ENCODE measurements around the gene KCNK5.

The KCNK5 gene

DNA sequence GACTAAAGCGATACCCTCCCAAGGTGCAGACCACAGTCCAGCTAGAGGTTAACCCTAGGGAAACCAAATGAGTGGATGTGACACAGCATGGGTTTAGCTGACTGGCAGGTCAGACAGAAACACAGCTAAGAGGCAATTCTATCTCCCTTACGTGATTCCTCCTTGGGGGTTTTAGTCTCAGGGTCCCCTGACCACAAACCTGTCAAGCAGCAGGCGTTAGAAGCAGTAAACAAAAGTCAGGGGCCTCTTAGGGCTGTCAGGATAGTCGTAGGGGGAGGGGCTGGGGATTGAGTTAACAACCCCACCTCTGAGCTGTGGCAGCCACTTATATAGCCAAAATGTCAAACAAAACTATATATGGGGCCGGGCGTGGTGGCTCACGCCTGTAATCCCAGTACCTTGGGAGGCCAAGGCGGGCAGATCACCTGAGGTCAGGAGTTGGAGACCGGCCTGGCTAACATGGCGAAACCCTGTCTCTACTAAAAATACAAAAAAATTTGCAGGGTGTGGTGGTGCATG is 13.6 kb downstream of the KCNK5 start:
- DNase-seq: no peak

DNA sequence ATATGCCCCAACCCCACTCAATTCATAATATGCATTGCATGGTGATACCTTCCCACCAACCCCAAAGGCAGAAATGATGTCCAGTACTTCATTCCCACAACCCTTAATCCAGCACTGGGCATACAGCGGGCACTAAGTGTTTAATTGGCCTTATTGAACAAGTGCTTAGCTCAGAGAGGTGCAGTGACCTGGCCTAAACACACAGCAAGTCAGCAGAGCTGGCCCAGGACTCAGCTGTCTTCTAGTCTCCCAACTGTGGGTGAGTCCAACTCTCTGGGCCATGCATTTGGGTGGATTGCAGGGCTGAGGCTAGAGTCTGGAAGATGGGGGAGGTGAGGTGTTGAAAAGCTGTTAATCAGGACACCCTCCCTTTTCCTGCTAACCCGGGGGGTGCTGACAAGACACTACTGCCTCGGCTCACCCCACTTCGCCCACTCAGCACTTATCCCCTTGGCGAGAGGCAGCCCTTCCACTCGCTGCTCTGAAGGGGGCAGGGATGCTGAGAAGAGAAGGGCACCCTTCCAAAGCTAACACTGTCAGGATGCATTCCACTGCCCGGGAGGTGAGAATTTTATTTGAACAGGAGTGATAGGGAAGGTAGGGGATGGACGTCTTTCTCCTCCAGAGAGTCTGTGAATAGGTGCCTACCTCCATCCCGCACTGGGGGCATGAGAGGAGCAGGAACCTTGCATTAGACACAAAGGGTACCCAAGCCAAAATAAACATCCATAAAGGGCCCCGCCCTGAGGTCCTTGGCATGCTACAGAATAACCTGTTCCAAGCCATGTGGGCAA is 14.2 kb downstream of the KCNK5 start:
- DNase-seq: no peak

DNA sequence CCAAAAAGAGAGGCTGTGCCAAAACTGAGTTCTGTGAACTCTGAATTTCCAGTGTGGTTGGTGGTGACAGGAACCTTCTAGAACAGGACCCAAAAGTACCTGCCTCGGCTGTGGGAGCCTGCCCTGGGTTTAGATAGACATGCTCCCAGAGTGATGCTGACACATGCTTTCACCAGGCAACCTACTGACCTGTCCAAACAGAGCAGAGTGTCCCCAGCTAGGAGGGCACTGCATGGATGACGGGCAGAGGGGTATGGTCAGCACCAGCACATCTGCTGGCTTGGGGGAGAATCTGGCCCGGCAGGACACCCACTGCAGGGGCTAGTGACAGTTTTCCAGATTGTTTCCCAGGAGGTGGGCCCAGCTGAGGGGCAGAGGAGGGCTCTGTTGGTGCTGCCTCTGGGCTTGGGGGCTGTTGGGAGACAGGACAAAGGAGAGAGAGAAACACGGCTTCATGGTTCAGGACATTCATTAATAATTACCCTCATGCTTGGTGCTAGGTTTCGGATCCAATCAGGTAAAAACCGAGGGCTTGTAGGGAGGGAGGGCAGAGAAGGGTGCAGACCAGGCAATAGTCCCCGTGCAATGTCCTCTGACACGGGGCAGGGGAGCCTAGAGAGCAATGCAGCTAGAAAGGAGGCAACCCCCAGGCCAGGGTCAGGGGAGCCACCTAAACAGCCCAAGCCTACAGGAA is 15.0 kb downstream of the KCNK5 start:
- DNase-seq: no peak

DNA sequence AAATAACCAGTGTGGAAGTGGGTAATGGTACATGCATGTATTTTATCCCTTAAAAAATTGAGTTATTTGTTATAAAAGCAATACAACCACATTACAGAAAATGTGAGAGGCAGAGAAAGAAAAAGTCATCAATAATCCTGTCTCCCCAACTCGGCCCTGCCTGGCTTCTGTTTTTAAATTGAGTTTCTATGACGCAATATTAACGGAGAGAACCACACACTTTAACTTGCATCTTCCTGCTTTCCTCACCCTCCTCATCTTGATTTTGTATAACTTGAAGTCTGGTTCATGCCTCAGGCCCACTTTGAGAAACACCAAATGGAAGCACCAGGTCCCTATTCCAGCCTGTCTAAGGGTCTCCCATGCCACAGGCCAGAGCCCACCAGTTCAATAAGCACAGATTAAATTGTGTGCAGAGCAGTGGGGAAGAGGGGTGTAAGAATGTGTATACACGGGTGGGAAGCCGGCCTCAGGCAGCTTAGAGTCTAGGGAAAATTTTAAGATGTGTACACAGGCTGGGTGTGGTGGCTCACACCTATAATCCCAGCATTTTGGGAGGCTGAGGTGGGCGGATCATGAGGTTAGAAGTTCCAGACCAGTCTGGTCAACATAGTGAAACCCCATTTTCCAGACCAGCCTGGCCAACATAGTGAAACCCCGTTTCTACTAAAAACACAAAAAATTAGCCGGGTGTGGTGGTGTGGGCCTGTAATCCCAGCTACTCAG is 15.9 kb downstream of the KCNK5 start:
- DNase-seq: no peak

DNA sequence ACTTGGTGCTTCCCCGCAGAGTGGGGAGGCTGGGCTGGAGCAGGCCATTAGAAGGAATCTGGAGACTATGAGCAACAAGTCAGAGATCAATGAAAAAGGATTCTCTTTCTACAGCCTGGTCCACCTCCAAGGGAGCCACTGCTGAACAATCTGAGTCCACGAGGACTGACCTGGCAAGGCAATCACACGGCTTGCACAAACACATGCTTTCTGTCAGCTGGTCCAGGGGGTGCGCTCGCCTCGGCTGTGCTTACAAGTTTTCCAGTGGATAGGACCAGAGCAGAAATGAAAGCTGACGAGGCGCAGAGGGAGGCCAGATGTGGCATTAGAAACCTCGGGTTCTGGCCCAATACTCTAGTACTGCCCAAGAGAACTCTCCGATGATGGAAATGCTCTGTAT is 18.1 kb downstream of the KCNK5 start:
- DNase-seq: no peak

DNA sequence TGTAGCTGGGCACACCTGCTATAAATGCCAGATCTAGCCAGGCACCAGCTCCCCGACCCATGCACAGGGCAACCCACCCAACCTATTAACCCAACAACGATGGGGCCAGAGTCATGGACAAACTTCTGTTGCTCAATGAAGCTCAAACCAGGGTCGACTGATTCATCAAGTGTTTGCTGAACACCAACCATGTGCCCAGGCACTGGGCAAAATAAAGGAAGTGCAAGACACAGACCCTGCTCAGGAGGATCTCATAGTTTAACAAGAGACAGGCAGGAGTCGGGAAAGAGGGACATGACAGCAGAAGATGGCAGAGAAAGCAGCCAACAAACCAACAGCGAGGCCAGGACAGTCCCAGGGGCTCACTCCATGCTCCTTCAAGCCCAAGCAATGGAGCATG is 18.8 kb downstream of the KCNK5 start:
- DNase-seq: no peak

DNA sequence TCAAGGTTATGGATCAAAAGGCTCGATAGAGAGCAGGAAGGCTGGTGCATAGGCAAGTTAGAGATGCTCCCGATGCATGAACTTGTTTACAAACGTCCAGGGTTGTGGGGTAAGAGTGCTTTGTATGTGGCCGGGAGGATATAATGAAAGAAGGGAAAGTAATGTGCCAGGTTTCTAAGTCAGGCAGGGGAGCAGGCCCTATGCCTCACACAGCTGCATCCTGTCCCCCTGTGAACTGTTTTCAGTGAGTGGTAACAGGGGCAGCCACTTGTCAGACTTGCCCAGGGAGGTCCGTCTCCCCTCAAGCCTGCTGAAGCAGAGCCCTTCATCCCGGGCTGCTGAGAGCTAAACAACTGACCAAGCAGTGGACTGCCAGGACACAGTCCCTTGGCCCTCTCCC is 19.4 kb downstream of the KCNK5 start:
- no peak for DNase-seq

DNA sequence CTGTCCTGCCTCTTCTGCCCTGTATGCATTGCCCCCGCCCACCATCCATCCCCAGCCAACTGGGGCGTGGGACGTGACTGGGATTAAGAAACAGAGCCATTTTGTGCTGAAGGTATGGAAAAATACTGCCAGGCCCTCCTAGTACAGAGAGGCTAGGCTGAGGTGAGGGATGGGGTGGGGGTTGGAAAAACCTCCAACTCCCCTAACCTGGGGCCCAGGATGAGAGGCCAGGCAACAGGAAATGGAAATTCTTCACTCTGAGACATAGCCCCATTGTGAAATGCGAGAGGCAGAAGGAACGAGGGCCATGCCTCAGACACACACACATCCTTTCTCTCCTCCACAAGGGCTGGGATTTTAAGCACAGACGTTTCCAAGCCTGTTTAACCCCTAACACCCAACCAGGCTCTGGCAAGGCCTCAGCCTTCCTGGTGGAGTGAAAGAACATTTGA is 19.9 kb downstream of the KCNK5 start:
- DNase-seq: no peak

DNA sequence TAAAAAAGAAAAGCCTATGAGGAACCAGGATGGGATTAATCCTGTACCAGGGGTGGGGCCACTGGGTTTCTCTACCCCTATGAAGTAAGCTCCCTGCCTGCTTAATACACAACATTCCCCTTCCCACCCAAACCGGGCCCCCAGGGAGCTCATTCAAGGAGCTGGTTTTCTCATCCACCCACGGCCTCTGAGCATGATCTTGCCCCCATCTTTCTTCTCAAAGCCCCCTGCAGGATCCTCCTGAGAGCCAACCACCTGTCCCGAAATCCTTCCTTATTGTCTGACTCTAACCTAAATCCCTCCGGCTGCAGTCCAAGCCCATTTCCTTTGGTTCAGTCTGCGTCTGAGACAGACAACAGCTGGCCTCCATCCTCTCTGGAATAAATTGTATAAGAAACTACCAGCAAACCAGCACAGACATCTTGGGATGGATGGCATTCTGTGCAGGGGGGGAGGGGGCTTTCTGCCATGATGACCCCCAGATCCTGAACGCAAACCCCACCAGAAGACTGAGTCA is 21.0 kb downstream of the KCNK5 start:
- no peak for DNase-seq

DNA sequence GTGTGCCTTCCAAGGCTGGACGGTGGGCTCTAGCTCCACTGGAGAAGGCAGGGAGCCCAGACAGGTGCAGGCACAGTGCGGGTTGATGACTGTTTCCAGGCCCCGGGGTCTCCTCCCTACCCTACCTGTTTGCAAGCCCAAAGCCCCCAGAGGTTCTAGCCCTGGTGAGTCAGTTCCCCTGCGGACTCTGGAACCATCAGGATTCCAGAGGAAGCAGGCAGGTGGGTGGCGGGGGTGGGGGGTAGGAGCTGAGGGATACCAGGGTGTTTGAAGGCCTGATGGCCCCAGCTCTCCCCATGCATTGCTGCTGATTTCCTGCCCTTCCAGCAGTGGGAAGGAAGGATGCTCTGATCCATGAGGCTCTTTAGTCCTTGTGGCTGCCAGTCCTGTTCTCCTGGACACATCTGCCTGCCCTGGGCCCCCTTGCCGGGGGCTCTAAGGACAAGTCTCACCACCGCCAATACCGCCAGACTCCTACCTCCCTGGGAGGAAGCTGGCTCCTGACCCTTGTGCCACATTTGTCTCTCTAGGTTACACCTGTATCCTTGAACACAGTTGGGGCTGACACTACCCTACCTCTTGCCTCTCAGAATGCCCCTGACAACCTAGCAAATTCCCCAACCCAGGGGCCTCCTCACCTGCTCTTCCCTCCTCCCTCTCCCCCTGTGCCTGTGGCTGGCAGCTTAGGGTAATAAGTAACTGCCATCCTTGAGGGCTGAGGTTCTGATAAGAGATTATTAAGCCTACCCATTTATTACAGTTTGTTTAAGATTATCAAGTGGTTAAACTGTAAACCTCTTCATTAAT is 21.7 kb downstream of the KCNK5 start:
- DNase-seq: no peak

DNA sequence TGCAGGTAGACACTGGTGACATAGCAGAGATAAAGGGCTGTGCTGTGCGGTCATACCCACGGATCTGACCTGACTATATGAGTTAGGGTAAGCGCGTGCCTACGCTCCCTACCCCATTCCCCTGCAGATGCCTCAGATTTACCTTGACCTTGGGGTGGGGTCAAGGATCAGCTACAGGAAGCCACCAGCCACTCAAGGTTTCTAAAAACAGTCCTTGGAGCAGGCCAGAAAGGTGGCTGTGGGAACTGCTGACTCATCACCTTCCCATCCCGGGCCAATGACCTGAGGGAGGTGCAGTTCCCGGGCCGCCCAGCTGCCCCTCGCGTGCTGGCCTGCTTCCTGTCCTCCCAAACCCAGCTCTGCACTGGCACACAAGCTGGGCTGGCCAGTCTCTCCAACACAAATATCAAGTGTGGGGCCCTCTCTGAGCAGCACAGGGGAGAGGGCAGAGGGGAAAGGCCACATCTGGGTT is 23.0 kb downstream of the KCNK5 start:
- DNase-seq: no peak

DNA sequence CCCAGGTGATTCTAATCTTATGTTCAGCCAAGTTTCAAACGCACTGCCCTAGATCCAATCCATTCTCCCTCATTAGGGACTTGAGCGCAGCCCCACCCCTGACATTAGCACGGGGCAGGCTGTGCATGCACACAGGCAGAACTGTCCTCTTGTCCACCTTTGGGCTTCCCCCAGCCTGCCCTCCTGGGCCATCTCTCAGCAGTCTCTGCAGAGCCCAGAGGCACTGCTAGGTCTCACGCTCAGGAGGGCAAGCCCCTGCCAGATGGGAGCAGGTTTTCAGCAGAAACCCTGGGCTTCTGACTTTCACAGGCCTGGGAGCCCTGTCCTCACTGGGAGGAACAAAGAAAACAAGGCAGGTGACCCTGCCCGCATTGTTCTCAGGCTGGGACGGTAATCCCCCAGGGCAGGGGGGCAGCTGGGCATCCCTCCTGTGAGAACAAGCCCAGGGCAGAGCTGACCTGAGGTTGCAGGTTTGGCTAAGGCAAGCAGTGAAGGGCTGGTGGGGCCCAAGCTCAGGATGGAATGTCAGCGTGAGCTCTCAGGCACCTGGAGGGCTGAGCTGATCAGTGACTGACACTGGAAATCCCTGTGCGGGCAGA is 24.5 kb downstream of the KCNK5 start:
- no peak for DNase-seq

DNA sequence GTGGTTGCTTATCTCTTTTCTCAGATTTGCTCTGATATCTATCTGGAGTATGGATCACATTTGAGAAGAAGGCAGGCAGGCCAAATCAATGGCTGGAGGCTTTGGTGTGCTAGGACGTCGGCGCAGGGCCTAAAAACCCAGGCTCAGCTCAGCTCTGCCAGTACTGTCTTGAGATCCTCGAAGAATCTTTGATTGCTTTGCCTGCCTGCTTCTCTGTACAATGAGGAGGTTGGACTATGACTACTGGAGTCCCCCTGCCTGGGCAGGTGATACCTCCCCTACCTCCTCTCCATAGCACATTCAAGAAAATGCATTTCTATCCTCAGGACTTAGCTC is 25.1 kb downstream of the KCNK5 start:
- DNase-seq: no peak

DNA sequence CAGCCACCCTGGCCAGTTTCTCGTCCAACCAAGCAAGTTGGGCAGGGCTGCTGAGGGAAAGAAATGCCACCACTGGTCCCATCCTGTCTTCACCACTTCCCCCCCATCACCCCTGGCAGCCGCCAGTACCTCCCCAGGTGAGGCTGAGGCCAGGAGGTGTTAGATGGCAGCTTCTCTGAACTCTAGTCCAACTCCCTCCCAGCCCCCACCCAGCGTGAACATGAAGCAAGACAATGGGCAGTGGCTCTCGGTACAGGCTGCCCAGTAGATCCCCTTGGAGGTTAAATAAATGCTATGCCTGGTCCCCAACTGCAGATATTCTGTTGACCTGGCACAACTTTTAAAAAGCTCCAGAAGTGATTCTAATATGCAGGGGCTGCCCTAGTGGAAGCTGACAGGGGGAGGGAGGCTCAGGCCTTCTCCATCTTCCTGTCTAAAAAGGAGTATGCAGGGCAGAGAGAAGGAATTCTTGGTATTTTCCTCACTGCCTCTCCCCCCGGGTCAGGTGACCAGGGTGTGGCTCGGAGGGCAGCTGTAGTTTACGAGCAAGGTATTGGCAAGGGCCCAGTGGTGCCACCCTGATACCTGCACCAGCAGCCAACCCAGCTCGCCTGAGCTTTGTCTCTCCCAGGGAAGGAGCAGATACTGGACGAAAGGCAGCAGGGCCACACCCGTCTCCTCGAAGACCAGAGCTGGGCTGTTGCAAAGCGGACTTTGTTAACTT is 25.7 kb downstream of the KCNK5 start:
- no peak for DNase-seq

DNA sequence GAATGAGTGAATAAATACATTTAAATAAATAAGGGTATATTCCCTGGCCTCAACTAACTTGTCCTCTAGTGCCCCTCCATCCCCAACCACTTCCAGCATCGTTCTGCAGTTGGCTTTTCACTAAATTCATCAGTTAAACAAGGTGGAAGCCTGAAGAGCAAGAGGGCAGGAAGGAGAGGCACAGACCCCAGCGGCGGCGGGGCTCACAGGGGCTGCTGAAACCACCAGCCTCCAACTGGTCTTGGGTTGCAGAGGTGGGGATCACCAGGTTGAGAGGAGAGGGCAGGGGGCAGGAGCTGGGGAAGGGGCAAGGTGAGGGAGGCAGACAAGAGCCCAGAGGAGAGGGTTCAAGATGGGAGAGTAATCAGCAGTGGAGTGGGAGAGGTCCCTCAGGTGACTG is 27.1 kb downstream of the KCNK5 start:
- DNase-seq: no peak

DNA sequence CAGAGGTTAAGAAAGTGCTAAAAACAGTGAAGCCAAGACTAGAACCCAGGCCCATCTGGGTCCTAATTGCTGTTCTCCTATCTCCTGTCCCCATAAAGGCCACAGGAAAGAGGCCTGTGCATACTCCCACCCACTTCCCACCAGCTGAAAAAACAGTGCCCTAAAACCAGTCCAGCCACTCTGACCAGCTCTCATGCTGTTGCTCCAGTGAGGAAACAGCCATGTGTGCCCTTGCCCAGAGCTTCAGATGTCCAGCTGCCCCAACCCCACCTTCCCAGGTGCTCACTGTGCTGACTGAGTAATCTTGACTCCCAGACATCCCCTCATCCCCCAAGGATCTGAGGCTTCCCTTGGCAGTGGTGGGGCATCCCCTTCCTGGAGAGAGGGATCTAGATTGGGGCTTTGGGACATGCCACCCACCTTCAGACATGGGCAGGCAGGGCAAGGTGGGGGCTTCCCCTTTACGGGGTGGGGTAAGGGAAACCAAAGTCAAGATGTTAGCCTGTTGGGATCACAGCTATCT is 28.7 kb downstream of the KCNK5 start:
- no peak for DNase-seq

DNA sequence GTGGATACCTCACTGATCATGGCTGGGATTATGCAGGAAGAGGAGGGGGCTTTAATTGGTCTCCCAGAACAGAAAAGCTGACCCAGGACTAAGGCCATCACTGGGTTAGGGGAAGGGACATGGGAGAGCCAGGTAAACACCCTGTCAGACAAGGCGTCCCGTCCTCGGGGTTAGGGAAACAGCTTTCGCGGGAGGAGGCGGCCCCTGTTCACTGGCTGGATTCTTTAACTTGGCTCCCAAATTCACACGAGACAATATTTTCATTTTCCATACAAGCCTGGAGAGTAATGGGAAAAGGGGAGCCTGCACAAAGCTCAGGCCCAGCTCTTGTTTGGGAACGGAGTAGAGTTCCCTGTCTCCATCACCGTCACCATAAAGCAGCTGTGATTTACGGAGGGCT is 29.3 kb downstream of the KCNK5 start:
- no peak for DNase-seq

DNA sequence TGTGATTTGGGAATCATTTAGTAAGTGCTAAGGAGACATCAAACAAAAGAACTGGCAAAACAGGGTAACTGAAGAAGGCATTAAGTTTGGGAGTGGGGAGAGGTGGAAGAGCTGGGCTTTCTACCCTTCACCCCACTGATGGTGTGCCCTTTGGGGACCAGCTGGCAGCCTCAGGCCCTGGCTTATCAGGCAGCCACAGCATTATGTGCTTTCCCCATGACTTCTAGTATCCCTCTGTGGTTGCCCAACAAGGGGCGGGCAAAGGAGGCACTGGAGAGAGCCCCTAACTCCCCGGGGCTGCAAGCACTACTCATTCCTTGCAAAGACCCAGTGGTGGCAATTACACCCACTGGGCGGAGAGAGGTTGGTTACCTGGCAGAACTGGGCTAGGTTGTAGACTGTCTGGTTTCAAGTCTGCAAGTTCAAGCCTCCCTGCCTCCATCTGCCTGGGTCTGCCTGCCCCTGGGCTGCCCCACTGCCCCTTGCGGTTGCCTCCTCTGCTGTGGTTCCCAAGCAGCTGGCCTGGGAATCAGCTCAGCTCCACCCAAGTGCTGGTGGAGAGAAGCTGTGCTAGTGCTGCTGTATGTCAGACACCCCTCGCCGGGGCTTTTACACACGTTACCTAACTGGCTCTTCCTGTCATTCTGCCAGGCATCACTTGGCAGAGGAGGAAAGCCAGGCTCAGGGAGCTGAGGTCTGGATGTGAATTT is 29.9 kb downstream of the KCNK5 start:
- no peak for DNase-seq

DNA sequence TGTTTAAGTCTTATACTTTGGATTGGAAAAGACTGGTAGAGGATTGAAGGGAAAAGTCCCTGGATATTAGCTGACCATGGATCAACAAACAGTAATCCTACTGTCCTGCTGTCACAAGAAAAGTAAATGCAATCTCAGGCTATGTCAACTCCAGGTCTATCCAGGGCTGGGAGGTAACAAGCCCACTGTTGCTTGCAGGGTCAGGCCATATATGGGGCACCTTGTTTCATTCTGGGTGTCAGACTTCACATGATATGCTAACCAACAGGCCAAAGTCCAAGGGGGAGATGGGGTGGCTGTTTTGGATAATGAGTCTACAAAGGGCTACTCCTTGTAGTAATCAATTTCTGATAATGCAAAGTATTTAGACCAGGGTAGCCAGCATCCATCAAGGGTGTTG is 30.7 kb downstream of the KCNK5 start:
- no peak for DNase-seq

DNA sequence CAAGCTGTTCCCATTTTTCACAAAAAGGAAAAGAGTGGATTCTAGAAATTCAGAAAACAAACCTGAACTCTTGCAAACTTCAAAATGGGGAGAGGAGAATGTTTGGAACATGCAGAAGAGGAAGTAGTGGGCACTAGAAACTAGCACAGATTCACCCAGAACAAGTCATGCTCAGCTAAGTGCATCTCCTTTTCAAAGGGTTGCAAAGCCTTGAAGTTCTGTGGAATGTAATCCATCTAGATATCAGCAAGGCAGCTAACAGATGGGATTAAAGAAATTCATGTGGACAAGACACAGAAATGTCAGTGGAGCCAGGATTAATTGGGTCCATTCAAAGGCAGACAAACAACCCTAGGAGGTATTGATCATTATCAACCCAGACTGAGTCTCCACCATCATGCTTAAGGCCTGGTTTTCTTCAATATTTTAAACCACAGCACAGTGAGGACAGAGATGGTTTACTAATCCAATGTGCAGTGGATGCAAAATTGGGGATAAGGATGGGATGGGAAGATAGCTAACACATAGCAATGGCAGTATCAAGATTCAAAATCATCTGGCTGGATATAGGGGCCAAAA is 31.3 kb downstream of the KCNK5 start:
- DNase-seq: no peak

Measured in effector CD4-positive, alpha-beta T cell (primary cell).